MCF 10A (cell line): ENCODE measurements around the gene PPP1R14C. TPM values are rescaled to one million over a fixed set of nuclear protein-coding genes. Genes with fewer than 3 reads are reported as not detected.
A peak's percentile ranks its signal among the peaks of the same experiment; 100 is the strongest.
"Not testable (repeated sequence)": the region's sequence is repeated elsewhere in the genome, so short reads cannot be mapped to it uniquely, and the experiment has no call there.

Experiments
- BruUV-seq: library from RNA; stranded (reverse); fragments of 400-500 nt; replicated peaks from 2 replicates; lab custom pipeline; 2021; lab: Mats Ljungman, UMichigan
- CTCF ChIA-PET: fragments of 300-600 bp; sonication (Branson Sonifier 250); formaldehyde crosslinking; extraction: SDS; loops from one replicate; lab custom pipeline; 2021; ENCODE audit warnings: antibody characterized with exemption, inconsistent platforms; lab: Yijun Ruan, JAX
- POLR2A ChIA-PET: fragments of 300-600, 350-650 bp; sonication (Branson Sonifier 250); formaldehyde crosslinking; extraction: SDS; loops from one replicate; lab custom pipeline; 2020; ENCODE audit warnings: antibody characterized with exemption, inconsistent platforms; lab: Yijun Ruan, JAX
- DNase-seq: peaks from one replicate; pipeline ENCODE4 v3.0.0-alpha.2; 2018; ENCODE audit not compliant: unreplicated experiment
- H3K27ac Mint-ChIP-seq: one replicate; pipeline ENCODE4 v1.8.0; 2022; ENCODE audit warnings: mild to moderate bottlenecking, low read depth, mixed read lengths; ENCODE audit not compliant: unreplicated experiment
- H3K27me3 Mint-ChIP-seq: one replicate; pipeline ENCODE4 v1.8.0; 2022; ENCODE audit warnings: mixed read lengths; ENCODE audit not compliant: insufficient read depth, unreplicated experiment
- H3K36me3 Mint-ChIP-seq: one replicate; pipeline ENCODE4 v1.8.0; 2022; ENCODE audit warnings: mild to moderate bottlenecking, moderate library complexity, mixed read lengths; ENCODE audit not compliant: insufficient read depth, unreplicated experiment
- H3K4me1 Mint-ChIP-seq: one replicate; pipeline ENCODE4 v1.8.0; 2022; ENCODE audit warnings: mixed read lengths; ENCODE audit not compliant: insufficient read depth, unreplicated experiment
- H3K4me3 Mint-ChIP-seq: one replicate; pipeline ENCODE4 v1.8.0; 2022; ENCODE audit warnings: mild to moderate bottlenecking, moderate library complexity, mixed read lengths; ENCODE audit not compliant: unreplicated experiment
- H3K9me3 Mint-ChIP-seq: one replicate; pipeline ENCODE4 v1.8.0; 2022; ENCODE audit warnings: mixed read lengths; ENCODE audit not compliant: unreplicated experiment
- CTCF ChIP-seq: fragments of 200-600 bp; IDR thresholded peaks from one replicate; pipeline ENCODE4 v1.8.0; 2022; ENCODE audit warnings: antibody characterized with exemption, mild to moderate bottlenecking; ENCODE audit not compliant: unreplicated experiment
- intact Hi-C: fragments of 100-400 bp; cut with micrococcal nuclease; formaldehyde crosslinking; loops from 2 replicates; pipeline ENCODE4 v1.14.1; 2022
- total RNA-seq: library from RNA; stranded (reverse); gene quantifications from 2 replicates; pipeline ENCODE4 v1.2.3, GENCODE V29; 2022

Gene PPP1R14C
- total RNA-seq, 1 experiment from 2014 or later, result 32.0 TPM

- peaks cover 8% of the 10 kb centered on the region for H3K9me3 Mint-ChIP-seq
- H3K36me3 Mint-ChIP-seq, result peaks cover 12% of the 10 kb centered on the region
- intact Hi-C loops, result no loop called here
- POLR2A ChIA-PET, result interaction anchor here (0.6 to 0.9 kb wide), 2 partner anchors 12 to 69 kb away, joined by 3 to 5 read pairs; no protein-coding TSS in a partner anchor
- no peak for TF ChIP-seq CTCF
- no peaks in the 10 kb centered on the region for H3K27me3 Mint-ChIP-seq
- H3K4me3 Mint-ChIP-seq, result no peak overlapping the region
- no TSS peak for BruUV-seq
- peaks cover 22% of the 10 kb centered on the region for H3K4me1 Mint-ChIP-seq
- CTCF ChIA-PET, result no interaction called here
- H3K27ac Mint-ChIP-seq, result peak overlapping the region; percentile 3
- no peak for DNase-seq
These were observed 95.5 kb downstream of the PPP1R14C start for GRCh38 chr6:150238336-150238741.

- peaks cover 8% of the 10 kb centered on the region for H3K9me3 Mint-ChIP-seq
- no TSS peak for BruUV-seq
- H3K27ac Mint-ChIP-seq, result peak overlapping the region; percentile 3
- no peak for DNase-seq
- peaks cover 8% of the 10 kb centered on the region for H3K36me3 Mint-ChIP-seq
- CTCF ChIA-PET, result no interaction called here
- peaks cover 22% of the 10 kb centered on the region for H3K4me1 Mint-ChIP-seq
- POLR2A ChIA-PET, result interaction anchor here (0.5 to 0.9 kb wide), 2 partner anchors 12 to 535 kb away, joined by 3 read pairs; no protein-coding TSS in a partner anchor
- no peaks in the 10 kb centered on the region for H3K27me3 Mint-ChIP-seq
- no peak for TF ChIP-seq CTCF
- intact Hi-C loops, result no loop called here
- no peak overlapping the region for H3K4me3 Mint-ChIP-seq
These were observed 96.1 kb downstream of the PPP1R14C start for GRCh38 chr6:150238846-150239407.

DNA sequence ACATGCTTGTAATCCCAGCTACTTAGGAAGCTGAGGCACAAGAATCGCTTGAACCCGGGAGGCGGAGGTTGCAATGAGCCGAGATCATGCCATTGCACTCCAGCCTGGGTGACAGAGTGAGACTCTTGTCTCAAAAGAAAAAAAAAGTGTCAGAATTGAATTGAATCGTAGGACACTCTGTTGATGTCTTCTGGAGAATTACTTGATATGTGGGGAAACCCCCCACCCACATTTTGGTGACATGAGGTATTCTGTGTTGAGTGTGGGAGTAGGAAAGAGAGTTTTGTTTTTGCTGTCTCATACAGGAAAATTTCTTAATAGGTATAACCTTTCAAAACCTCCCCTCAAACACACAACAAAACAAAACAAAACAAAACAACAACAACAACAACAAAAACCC is 98.9 kb downstream of the PPP1R14C start:
- DNase-seq, BruUV-seq, H3K36me3 Mint-ChIP-seq, intact Hi-C loops, H3K9me3 Mint-ChIP-seq, H3K27me3 Mint-ChIP-seq, H3K4me3 Mint-ChIP-seq, CTCF ChIA-PET: not testable (repeated sequence)
- POLR2A ChIA-PET, result interaction anchor here (1.3 to 2.5 kb wide), 3 partner anchors 9 to 15 kb away, joined by 3 to 11 read pairs (median 4); no protein-coding TSS in a partner anchor
- peak overlapping the region; percentile 21 for H3K27ac Mint-ChIP-seq
- H3K4me1 Mint-ChIP-seq, result peaks cover 29% of the 10 kb centered on the region

DNA sequence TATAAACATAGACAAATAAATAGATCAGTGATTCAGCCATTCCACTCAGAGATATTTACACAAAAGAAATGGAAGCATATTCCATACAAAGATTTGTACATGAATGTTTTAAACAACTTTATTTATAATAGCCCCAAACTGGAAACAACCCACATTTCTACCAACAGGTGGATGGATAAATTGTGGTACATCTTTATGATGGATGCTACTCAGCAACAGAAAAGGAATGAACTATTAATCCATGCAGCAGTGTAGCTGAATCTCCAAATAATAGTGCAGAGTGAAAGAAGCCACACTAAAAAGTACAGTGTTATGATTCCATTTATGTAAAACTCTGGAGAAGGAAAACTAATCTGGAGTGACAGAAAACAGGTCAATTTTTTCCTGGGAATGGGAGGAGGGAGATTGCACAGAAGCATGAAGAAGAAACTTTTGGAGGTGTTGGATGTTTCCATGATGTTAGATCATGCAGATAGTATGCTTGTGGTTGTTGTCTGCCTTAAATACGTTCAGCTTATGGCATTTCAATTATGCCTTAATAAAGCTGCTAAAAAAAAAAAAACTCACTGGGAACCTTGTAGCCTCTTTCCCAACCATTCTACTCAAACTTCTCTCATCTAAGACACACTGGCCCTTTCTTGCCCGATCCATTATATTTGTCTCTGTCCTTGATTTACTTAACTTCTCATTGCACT is 100.9 kb downstream of the PPP1R14C start:
- intact Hi-C loops, result no loop called here
- no TSS peak for BruUV-seq
- H3K4me3 Mint-ChIP-seq, result no peak overlapping the region
- ChIA-PET POLR2A (interaction anchor here (1.0 to 2.5 kb wide), 2 partner anchors 11 to 13 kb away, joined by 5 to 11 read pairs; no protein-coding TSS in a partner anchor), CTCF (interaction anchor here (0.6 to 1.0 kb wide), 2 partner anchors 24 to 100 kb away, joined by 3 read pairs; no protein-coding TSS in a partner anchor)
- H3K27ac Mint-ChIP-seq, result no peak overlapping the region
- no peak for DNase-seq
- H3K4me1 Mint-ChIP-seq, result peaks cover 22% of the 10 kb centered on the region
- H3K9me3 Mint-ChIP-seq, result peaks cover 8% of the 10 kb centered on the region
- peaks cover 14% of the 10 kb centered on the region for H3K36me3 Mint-ChIP-seq
- TF ChIP-seq CTCF, result no peak
- no peaks in the 10 kb centered on the region for H3K27me3 Mint-ChIP-seq
